K562 (cell line): ENCODE measurements around the gene MAP1LC3B2. TPM values are rescaled to one million over a fixed set of nuclear protein-coding genes. Genes with fewer than 3 reads are reported as not detected.

Source experiments
- ADNP ChIP-seq: fragments of 200-800 bp; sonication (Bioruptor generic); IDR thresholded peaks from 2 replicates; pipeline ENCODE4 v1.6.1; 2016; ENCODE audit warnings: missing genetic modification characterization, missing compliant biosample characterization
- HDAC1 ChIP-seq, 2 experiments: fragments of 450-650 bp; IDR thresholded peaks; 2 replicates each; pipeline ENCODE4 v1.6.1; 2016 to 2017; ENCODE audit warnings: inconsistent platforms in 1 of 2, mild to moderate bottlenecking in 1 of 2, moderate library complexity in 1 of 2
- ILK ChIP-seq: fragments of 450-650 bp; IDR thresholded peaks from 2 replicates; pipeline ENCODE4 v1.6.1; 2016; ENCODE audit warnings: missing genetic modification characterization, low read depth, mild to moderate bottlenecking, missing compliant biosample characterization, moderate library complexity, borderline replicate concordance
- KLF10 ChIP-seq: fragments of 250-450 bp; sonication (Bioruptor Pico); IDR thresholded peaks from 2 replicates; pipeline ENCODE4 v1.6.1; 2021; ENCODE audit warnings: matching md5 sums
- MAZ ChIP-seq, 2 experiments: fragments of 450-650 bp in 1 of 2; sonication (generic) in 1 of 2; formaldehyde crosslinking; IDR thresholded peaks in 1 of 2; conservative IDR thresholded peaks in 1 of 2; 2 replicates each; pipeline versions ENCODE4 v1.4.0 to v1.5.0; 2020; ENCODE audit warnings: mild to moderate bottlenecking in 1 of 2, missing genetic modification reagents in 1 of 2
- NEUROD1 ChIP-seq: fragments of 150-350 bp; IDR thresholded peaks from 2 replicates; pipeline ENCODE4 v1.6.1; 2014; ENCODE audit warnings: borderline replicate concordance, low read length, low read depth; ENCODE audit not compliant: partially characterized antibody
- PHTF2 ChIP-seq: fragments of 250-450 bp; sonication (Bioruptor Pico); IDR thresholded peaks from 2 replicates; pipeline ENCODE4 v1.5.0; 2021; ENCODE audit warnings: mild to moderate bottlenecking
- POLR2H ChIP-seq: IDR thresholded peaks from 2 replicates; pipeline ENCODE4 v1.6.1; 2016; ENCODE audit warnings: missing genetic modification characterization, low read depth, mild to moderate bottlenecking, control low read depth, missing compliant biosample characterization, moderate library complexity
- SMARCA4 ChIP-seq: fragments of 450-650 bp; IDR thresholded peaks from 2 replicates; pipeline ENCODE4 v1.6.1; 2016
- ZNF146 ChIP-seq: IDR thresholded peaks from one replicate; pipeline ENCODE4 v1.6.1; 2018; ENCODE audit warnings: missing compliant biosample characterization; ENCODE audit not compliant: unreplicated experiment
- ZNF224 ChIP-seq: sonication (generic); formaldehyde crosslinking; IDR thresholded peaks from 2 replicates; pipeline ENCODE4 v1.8.0; 2022; ENCODE audit warnings: mild to moderate bottlenecking, missing genetic modification reagents
- ZNF3 ChIP-seq: fragments of 250-450 bp; sonication (Bioruptor Pico); IDR thresholded peaks from 2 replicates; pipeline ENCODE4 v1.5.0; 2021; ENCODE audit warnings: mild to moderate bottlenecking, moderate library complexity
- ZNF717 ChIP-seq: fragments of 250-450 bp; sonication (Bioruptor Pico); IDR thresholded peaks from 2 replicates; pipeline ENCODE4 v1.5.0; 2021
- ZNF766 ChIP-seq: fragments of 200-800 bp; sonication (Bioruptor generic); conservative IDR thresholded peaks from 2 replicates; pipeline ENCODE4 v1.6.1; 2016; ENCODE audit warnings: missing genetic modification characterization, missing compliant biosample characterization
- polyA plus RNA-seq, 8 experiments: library from polyadenylated mRNA; depleted of rRNA in 4 of 8; stranded (reverse) in 5 of 8; unstranded in 3 of 8; fragments of >200 nt; fragmentation: Nextera tagmentation in 2 of 8; fragmentation: Illumina TruSeq in 1 of 8; extraction: Ambion mirVana in 2 of 8; extraction: Trizol in 1 of 8; gene quantifications; 2 replicates each; pipeline versions ENCODE4 v1.2.1 to v1.2.3, GENCODE V29; 2011 to 2014; ENCODE audit warnings: inconsistent platforms in 1 of 8, missing spikeins in 1 of 8
- total RNA-seq, 7 experiments: library from RNA; depleted of rRNA in 6 of 7; stranded (reverse); fragments of >200 nt in 6 of 7; fragmentation: Illumina TruSeq in 2 of 7; extraction: Trizol in 2 of 7; gene quantifications; 2 replicates each; pipeline versions ENCODE4 v1.2.1 to v1.2.3, GENCODE V29; 2011 to 2021; ENCODE audit warnings: low replicate concordance in 1 of 7
- TF ChIP-seq, protein P1 (sequence below): fragments of 450-650 bp; IDR thresholded peaks from 2 replicates; pipeline ENCODE4 v1.6.1; 2016; ENCODE audit warnings: mild to moderate bottlenecking, moderate library complexity
- TF ChIP-seq, protein P2 (sequence below): IDR thresholded peaks from 2 replicates; pipeline ENCODE4 v1.6.1; 2011; ENCODE audit not compliant: insufficient read length; ENCODE audit errors: extremely low read depth

MAP1LC3B2 gene
- total and polyA plus RNA-seq, 9 of the 15 experiments (the other 6 are each of a cell fraction or from before 2014, with no cell fraction given) = 0.53 to 2.8 (median 0.76) TPM; not detected in 2

DNA sequence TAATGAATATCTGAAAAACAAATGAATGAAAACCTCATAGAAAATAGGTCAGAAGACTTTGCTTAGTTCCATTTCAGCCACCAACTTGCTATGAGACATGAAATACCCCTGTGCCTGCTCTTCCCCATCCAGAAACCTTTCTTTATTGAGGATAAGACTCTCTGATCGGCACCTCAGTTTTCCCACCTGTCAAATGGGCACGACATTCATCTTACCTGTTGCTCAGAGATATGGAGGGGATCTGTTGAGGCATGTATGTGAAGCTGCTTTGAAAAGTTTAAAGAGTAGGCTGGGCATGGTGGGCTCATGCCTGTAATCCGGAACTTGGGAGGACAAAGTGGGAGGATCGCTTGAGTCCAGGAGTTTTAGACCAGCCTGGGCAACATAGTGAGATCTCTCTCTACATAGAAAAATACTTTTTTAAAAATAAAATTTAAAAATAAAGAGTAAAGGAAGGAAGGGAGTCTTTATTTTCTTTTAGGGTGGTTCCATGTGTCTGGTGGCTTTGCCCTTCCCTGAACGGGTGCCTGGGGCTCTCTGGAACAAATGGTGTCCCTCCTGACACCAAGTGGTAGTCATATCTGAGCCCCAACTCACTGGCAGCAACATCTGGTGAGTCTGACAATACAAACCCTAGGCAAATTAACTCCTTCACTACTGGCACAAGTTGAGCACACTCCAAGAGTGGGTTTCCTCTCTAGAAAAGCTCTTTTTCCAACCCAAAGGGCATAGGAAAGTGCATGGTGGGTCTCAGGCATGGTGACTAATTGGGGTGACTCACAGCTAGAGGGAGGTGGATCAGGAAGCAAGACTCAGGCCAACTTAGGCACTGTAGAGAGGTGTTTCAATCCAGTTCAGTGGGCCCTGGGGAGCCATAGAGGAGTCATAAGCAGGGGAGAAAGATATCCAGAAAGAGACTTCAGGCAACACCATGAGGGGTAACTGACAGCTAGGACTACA lies 42.1 kb downstream of the MAP1LC3B2 start (continued):
- TF ChIP-seq, protein P1, sequence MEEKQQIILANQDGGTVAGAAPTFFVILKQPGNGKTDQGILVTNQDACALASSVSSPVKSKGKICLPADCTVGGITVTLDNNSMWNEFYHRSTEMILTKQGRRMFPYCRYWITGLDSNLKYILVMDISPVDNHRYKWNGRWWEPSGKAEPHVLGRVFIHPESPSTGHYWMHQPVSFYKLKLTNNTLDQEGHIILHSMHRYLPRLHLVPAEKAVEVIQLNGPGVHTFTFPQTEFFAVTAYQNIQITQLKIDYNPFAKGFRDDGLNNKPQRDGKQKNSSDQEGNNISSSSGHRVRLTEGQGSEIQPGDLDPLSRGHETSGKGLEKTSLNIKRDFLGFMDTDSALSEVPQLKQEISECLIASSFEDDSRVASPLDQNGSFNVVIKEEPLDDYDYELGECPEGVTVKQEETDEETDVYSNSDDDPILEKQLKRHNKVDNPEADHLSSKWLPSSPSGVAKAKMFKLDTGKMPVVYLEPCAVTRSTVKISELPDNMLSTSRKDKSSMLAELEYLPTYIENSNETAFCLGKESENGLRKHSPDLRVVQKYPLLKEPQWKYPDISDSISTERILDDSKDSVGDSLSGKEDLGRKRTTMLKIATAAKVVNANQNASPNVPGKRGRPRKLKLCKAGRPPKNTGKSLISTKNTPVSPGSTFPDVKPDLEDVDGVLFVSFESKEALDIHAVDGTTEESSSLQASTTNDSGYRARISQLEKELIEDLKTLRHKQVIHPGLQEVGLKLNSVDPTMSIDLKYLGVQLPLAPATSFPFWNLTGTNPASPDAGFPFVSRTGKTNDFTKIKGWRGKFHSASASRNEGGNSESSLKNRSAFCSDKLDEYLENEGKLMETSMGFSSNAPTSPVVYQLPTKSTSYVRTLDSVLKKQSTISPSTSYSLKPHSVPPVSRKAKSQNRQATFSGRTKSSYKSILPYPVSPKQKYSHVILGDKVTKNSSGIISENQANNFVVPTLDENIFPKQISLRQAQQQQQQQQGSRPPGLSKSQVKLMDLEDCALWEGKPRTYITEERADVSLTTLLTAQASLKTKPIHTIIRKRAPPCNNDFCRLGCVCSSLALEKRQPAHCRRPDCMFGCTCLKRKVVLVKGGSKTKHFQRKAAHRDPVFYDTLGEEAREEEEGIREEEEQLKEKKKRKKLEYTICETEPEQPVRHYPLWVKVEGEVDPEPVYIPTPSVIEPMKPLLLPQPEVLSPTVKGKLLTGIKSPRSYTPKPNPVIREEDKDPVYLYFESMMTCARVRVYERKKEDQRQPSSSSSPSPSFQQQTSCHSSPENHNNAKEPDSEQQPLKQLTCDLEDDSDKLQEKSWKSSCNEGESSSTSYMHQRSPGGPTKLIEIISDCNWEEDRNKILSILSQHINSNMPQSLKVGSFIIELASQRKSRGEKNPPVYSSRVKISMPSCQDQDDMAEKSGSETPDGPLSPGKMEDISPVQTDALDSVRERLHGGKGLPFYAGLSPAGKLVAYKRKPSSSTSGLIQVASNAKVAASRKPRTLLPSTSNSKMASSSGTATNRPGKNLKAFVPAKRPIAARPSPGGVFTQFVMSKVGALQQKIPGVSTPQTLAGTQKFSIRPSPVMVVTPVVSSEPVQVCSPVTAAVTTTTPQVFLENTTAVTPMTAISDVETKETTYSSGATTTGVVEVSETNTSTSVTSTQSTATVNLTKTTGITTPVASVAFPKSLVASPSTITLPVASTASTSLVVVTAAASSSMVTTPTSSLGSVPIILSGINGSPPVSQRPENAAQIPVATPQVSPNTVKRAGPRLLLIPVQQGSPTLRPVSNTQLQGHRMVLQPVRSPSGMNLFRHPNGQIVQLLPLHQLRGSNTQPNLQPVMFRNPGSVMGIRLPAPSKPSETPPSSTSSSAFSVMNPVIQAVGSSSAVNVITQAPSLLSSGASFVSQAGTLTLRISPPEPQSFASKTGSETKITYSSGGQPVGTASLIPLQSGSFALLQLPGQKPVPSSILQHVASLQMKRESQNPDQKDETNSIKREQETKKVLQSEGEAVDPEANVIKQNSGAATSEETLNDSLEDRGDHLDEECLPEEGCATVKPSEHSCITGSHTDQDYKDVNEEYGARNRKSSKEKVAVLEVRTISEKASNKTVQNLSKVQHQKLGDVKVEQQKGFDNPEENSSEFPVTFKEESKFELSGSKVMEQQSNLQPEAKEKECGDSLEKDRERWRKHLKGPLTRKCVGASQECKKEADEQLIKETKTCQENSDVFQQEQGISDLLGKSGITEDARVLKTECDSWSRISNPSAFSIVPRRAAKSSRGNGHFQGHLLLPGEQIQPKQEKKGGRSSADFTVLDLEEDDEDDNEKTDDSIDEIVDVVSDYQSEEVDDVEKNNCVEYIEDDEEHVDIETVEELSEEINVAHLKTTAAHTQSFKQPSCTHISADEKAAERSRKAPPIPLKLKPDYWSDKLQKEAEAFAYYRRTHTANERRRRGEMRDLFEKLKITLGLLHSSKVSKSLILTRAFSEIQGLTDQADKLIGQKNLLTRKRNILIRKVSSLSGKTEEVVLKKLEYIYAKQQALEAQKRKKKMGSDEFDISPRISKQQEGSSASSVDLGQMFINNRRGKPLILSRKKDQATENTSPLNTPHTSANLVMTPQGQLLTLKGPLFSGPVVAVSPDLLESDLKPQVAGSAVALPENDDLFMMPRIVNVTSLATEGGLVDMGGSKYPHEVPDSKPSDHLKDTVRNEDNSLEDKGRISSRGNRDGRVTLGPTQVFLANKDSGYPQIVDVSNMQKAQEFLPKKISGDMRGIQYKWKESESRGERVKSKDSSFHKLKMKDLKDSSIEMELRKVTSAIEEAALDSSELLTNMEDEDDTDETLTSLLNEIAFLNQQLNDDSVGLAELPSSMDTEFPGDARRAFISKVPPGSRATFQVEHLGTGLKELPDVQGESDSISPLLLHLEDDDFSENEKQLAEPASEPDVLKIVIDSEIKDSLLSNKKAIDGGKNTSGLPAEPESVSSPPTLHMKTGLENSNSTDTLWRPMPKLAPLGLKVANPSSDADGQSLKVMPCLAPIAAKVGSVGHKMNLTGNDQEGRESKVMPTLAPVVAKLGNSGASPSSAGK = no peak
- no peak for TF ChIP-seq MAZ (CRISPR knock-in tag; conservative IDR thresholded peaks at IDR 0.05 in 1 of 2, IDR thresholded peaks at IDR 0.05 in 1 of 2)
- no peak for TF ChIP-seq POLR2H (tag)
- TF ChIP-seq HDAC1 (IDR thresholded peaks at IDR 0.05) = 0 out of 4 replicates have a peak, but pooled peaks of 1 of the 2 experiments have one; percentile 12
- TF ChIP-seq ZNF3 = no peak
- TF ChIP-seq ZNF146 (CRISPR knock-in tag) = no peak
- TF ChIP-seq, protein P2, sequence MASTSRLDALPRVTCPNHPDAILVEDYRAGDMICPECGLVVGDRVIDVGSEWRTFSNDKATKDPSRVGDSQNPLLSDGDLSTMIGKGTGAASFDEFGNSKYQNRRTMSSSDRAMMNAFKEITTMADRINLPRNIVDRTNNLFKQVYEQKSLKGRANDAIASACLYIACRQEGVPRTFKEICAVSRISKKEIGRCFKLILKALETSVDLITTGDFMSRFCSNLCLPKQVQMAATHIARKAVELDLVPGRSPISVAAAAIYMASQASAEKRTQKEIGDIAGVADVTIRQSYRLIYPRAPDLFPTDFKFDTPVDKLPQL = no peak
- TF ChIP-seq ADNP (tag) = peak; percentile 98
- TF ChIP-seq SMARCA4 = 0 out of 2 replicates have a peak, but pooled peaks have one; percentile 38
- TF ChIP-seq ILK (tag) = no peak
- TF ChIP-seq KLF10 (CRISPR knock-in tag) = no peak
- no peak for TF ChIP-seq ZNF766 (CRISPR knock-in tag)
- no peak for TF ChIP-seq NEUROD1
- no peak for TF ChIP-seq ZNF717
- no peak for TF ChIP-seq ZNF224
- TF ChIP-seq PHTF2 (CRISPR knock-in tag) = no peak
